GM20431 (cell line): ENCODE data around the gene MOB2.

ENCODE experiments used
- in situ Hi-C: fragments of 300-500 bp; cut with MseI, MboI; formaldehyde crosslinking; loops from one replicate; pipeline ENCODE4 v1.15.0; 2020; ENCODE audit warnings: low sequenced_read_pairs; ENCODE audit not compliant: unreplicated experiment

The MOB2 gene

GRCh38 chr11:1460396-1460985 is 26.1 kb downstream of the MOB2 start:
- in situ Hi-C loops: no loop called here

- in situ Hi-C loops: no loop called here
These were observed 26.7 kb downstream of the MOB2 start for GRCh38 chr11:1459764-1460395.

- in situ Hi-C loops: no loop called here
These were observed 27.4 kb downstream of the MOB2 start for GRCh38 chr11:1459219-1459575.

- in situ Hi-C loops: no loop called here
These were observed 28.0 kb downstream of the MOB2 start for GRCh38 chr11:1458340-1459218.

- in situ Hi-C loops: no loop called here
These were observed 28.7 kb downstream of the MOB2 start for GRCh38 chr11:1457856-1458255.

GRCh38 chr11:1457326-1457680 is 29.3 kb downstream of the MOB2 start:
- in situ Hi-C loops: no loop called here

- in situ Hi-C loops: no loop called here
These were observed 29.8 kb downstream of the MOB2 start for GRCh38 chr11:1456596-1457325.

- in situ Hi-C loops: no loop called here
These were observed 30.4 kb downstream of the MOB2 start for GRCh38 chr11:1456176-1456575.

GRCh38 chr11:1455763-1456060 is 30.9 kb downstream of the MOB2 start:
- in situ Hi-C loops: no loop called here

- in situ Hi-C loops: no loop called here
These were observed 31.4 kb downstream of the MOB2 start for GRCh38 chr11:1455032-1455762.

GRCh38 chr11:1454576-1454975 is 32.0 kb downstream of the MOB2 start:
- in situ Hi-C loops: no loop called here

GRCh38 chr11:1453611-1454034 is 33.0 kb downstream of the MOB2 start:
- in situ Hi-C loops: no loop called here

GRCh38 chr11:1452744-1453143 is 33.8 kb downstream of the MOB2 start:
- in situ Hi-C loops: no loop called here

GRCh38 chr11:1451781-1452470 is 34.7 kb downstream of the MOB2 start:
- in situ Hi-C loops: no loop called here

GRCh38 chr11:1450949-1451710 is 35.4 kb downstream of the MOB2 start:
- in situ Hi-C loops: no loop called here

- in situ Hi-C loops: no loop called here
These were observed 36.2 kb downstream of the MOB2 start for GRCh38 chr11:1450344-1450875.

- in situ Hi-C loops: no loop called here
These were observed 36.9 kb downstream of the MOB2 start for GRCh38 chr11:1449490-1450243.

GRCh38 chr11:1448882-1449281 is 37.7 kb downstream of the MOB2 start:
- in situ Hi-C loops: no loop called here
